GM12874 (cell line): Measurements from ENCODE around the gene SPRY1.

ENCODE experiments used
- TF ChIP-seq, protein P1 (sequence below): IDR thresholded peaks from 2 replicates; pipeline ENCODE4 v1.5.1; 2011; ENCODE audit warnings: low read depth, mild to moderate bottlenecking, control low read depth, low read length, moderate library complexity; ENCODE audit not compliant: insufficient read depth

The SPRY1 gene

GRCh38 chr4:123412091-123412505 is 15.5 kb downstream of the SPRY1 start:
- TF ChIP-seq, protein P1, sequence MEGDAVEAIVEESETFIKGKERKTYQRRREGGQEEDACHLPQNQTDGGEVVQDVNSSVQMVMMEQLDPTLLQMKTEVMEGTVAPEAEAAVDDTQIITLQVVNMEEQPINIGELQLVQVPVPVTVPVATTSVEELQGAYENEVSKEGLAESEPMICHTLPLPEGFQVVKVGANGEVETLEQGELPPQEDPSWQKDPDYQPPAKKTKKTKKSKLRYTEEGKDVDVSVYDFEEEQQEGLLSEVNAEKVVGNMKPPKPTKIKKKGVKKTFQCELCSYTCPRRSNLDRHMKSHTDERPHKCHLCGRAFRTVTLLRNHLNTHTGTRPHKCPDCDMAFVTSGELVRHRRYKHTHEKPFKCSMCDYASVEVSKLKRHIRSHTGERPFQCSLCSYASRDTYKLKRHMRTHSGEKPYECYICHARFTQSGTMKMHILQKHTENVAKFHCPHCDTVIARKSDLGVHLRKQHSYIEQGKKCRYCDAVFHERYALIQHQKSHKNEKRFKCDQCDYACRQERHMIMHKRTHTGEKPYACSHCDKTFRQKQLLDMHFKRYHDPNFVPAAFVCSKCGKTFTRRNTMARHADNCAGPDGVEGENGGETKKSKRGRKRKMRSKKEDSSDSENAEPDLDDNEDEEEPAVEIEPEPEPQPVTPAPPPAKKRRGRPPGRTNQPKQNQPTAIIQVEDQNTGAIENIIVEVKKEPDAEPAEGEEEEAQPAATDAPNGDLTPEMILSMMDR = no peak

DNA sequence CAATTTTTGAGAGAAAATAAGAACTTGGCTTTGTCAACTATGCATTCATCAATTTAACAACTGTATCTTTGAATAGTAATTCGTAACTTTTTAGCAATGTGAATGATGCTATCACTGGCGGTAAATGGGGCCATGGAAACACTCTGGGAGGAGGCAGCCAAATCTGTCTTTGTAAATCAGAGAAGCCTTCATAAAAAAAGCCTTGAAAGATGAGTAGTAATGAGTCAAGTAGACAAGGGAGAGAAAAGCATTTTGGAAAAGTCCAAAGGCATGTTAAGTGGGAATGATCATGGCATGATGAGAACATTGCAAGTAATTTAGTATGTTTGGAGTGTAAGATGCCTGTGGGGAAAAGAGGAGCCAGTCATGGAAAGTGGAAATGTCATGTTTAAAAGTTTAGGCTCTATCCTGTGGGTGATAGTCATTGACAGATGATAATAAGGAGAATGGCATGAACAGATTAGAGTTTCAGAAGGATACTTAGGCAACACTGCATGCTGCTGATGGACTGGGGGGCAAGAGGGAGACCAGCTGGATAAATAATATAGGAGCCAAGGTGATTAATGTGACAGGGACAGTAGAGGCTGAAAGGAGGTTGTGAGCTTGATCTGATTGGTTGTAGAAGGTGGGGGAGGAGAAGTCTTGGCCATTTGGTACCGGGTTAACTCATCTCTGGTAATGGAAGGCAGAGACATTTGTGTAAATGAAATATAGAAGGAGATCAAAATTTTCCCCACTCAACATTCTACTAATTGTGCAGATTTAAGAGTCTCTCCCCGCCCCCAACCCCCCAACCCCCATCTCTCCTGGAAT is 16.3 kb downstream of the SPRY1 start:
- TF ChIP-seq, protein P1 = no peak

- TF ChIP-seq, protein P1 = no peak
Observed at GRCh38 chr4:123415576-123415975, 19.0 kb downstream of the SPRY1 start.

DNA sequence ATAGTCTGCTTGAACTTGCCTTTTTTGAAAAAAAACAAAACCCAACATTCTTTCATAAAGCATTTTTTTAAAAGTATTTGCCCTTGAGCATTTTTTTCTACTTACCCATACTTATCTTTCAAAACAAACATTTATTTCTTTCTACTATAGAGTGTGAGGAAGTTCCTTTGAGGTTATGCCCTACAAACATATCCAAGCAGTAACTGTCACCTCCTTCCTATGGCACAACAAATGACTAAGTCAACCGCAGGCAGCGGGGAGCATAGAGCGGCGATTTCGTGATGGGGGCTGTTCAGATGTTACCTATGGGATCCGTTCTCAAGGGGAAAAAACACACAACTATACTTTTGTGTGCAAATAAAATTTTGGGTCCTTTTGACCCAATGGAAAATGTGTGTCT is 19.4 kb downstream of the SPRY1 start:
- TF ChIP-seq, protein P1 = no peak

DNA sequence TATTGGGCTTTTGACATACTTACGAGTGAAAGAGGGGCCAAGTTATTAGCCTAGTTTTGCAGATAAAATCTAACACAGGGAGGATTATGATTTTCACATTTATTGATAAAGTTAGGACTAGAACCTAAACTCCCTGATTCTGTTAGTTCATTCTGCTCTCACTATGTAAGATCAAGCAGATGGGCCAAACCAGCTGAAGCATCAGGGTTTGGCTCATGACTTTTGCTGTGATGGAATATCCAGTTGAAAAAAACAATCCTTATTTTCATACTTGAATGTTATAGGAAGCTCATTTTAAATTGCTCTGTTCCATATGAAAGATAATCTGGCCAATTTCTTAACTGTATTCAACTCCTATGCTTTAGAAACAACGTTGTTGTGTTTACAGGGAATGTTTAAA is 21.2 kb downstream of the SPRY1 start:
- TF ChIP-seq, protein P1 = no peak

DNA sequence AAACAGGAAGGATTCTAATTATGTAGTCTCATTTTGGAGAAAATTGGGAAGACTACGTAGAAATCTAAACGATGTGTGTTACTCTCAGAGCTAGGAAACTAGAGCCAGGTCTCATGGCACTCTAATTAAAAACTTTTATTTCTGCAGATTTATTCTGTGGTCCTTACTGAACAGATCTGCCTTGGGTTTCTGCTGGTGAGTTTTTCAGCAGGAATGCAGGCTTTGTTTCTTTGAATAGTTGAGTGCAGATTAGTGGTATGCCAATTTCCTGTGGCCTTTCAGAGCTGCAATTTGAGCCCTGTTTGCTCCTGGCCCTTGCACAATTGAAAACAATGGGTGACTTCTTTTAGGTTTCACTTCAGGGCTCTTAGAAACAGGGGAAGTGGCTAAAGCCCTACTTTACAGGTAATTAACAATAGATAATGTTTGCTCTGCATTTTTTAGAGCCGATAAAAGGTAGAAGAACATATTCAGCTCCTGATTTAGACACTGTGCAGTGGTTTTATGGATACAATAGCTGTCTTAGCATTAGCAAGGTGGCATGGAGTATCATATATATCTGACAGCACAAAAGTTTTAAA is 21.8 kb downstream of the SPRY1 start:
- TF ChIP-seq, protein P1 = no peak

- TF ChIP-seq, protein P1 = no peak
Observed at GRCh38 chr4:123419885-123420755, 23.5 kb downstream of the SPRY1 start.
